ENCODE measurements around the gene FAM81B. TPM values are rescaled to one million over a fixed set of nuclear protein-coding genes. Genes with fewer than 3 reads are reported as not detected.

The FAM81B gene
- total RNA-seq, 6 donors from 2014 or later: 0.66 to 44.0 (median 3.2) TPM

DNA sequence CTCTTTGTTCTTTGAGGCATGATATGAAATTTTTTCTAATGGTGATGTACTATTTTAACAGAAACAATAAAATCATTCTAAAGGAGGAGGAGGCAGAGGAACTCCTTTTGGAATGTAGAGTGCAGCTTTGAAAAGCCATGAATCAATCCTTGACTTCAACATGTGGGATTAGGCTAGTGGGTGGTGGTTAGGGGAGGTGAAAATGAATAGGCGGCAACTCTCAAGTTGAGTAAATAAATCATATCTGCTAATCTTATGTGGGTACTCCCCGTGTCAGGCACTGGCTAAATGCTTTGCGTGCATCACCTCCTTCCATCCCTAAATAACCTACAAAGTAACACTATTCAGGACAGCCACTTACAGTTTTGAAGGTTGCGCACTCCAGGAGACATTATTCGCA is 35.1 kb downstream of the FAM81B start:
- Histone ChIP-seq H3K9me3 (no peaks in the 10 kb centered on the region), H3K36me3 (no peaks in the 10 kb centered on the region), H3K4me3 (no peak overlapping the region), H3K27ac (no peak overlapping the region), H3K27me3 (no peaks in the 10 kb centered on the region), H3K4me1 (no peaks in the 10 kb centered on the region)
- TF ChIP-seq EP300 (IDR thresholded peaks at IDR 0.05) (no peak), CTCF (IDR thresholded peaks at IDR 0.05) (no peak), POLR2AphosphoS5 (IDR thresholded peaks at IDR 0.05) (no peak), POLR2A (IDR thresholded peaks at IDR 0.05) (no peak)
- WGBS, 2 donors: 79 to 86% methylated on average over 4 to 5 of the region's 5 CpGs
- no peak for ATAC-seq (ENCODE audit: low FRiP score in 2 of 2)
- DNase-seq: no peak

GRCh38 chr5:95432779-95433178 is 41.6 kb downstream of the FAM81B start:
- no peaks in the 10 kb centered on the region for H3K4me1 ChIP-seq
- WGBS, 2 donors: 94% methylated on average over 2 of the region's 2 CpGs
- no peaks in the 10 kb centered on the region for H3K36me3 ChIP-seq
- no peaks in the 10 kb centered on the region for H3K27me3 ChIP-seq
- H3K9me3 ChIP-seq: no peaks in the 10 kb centered on the region
- H3K27ac ChIP-seq: no peak overlapping the region
- no peak overlapping the region for H3K4me3 ChIP-seq
- DNase-seq (no peak), ATAC-seq (ENCODE audit: low FRiP score in 2 of 2) (no peak)
- TF ChIP-seq POLR2AphosphoS5 (IDR thresholded peaks at IDR 0.05) (no peak), EP300 (IDR thresholded peaks at IDR 0.05) (no peak), CTCF (IDR thresholded peaks at IDR 0.05) (no peak), POLR2A (IDR thresholded peaks at IDR 0.05) (no peak)

DNA sequence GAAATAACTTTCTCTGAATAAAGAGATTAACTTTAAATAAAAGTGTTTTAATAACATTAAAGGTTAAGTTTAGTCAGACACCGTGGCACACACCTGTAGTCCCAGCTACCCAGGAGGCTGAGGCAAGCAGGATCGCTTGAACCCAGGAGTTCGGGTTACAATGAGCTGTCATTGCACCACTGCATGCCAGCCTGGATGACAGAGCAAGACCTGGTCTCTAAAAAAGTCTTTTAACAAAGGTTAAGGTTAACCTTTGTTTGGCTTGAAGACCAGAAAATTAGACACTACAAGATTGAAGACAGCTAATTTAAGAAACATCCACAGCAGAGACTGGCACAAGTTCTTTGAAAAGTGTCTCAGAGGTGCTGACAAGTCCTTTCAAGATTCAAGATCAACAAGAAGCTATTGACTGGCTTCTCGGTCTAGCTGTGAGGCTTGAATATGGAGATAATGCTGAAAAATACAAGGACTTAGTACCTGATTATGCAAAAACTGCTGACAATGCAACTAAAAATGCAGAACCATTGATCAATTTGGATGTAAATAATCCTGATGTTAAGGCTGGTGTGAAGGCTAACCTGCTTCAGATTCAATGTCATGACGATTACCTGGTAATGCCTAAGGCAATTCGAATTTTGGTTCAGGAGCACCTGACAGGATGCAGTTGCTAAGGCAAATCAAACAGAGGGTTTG is 48.8 kb downstream of the FAM81B start:
- no peak for TF ChIP-seq EP300 (IDR thresholded peaks at IDR 0.05)
- TF ChIP-seq POLR2A (IDR thresholded peaks at IDR 0.05): no peak
- no peak for TF ChIP-seq POLR2AphosphoS5 (IDR thresholded peaks at IDR 0.05)
- TF ChIP-seq CTCF (IDR thresholded peaks at IDR 0.05): no peak
- Histone ChIP-seq H3K27me3 (no peaks in the 10 kb centered on the region), H3K9me3 (no peaks in the 10 kb centered on the region), H3K4me1 (no peaks in the 10 kb centered on the region), H3K36me3 (no peaks in the 10 kb centered on the region), H3K4me3 (no peak overlapping the region), H3K27ac (no peak overlapping the region)
- DNase-seq: no peak
- no peak for ATAC-seq (ENCODE audit: low FRiP score in 2 of 2)
- WGBS, 2 donors: 43 to 45% methylated on average over 6 of the region's 6 CpGs

DNA sequence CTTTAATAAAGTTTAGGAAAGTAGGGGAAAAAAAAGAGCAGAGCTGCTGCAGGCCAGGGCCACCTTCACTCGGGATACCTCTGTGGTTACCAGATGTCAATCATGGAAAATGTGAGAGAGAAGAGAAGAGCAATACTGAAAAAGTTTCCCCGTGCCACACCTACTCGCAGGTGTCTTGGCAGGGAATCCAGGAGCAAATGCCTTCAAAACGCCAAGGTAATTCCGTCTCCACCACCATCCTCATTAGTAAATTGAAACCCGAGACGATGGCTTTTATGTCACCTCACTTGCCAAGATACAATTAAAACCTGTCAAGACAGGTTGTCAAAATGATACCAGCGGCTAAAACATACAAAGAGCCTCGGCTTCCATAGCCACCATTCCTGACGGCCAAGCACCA is 49.7 kb downstream of the FAM81B start:
- Histone ChIP-seq H3K27ac (no peak overlapping the region), H3K36me3 (no peaks in the 10 kb centered on the region), H3K4me1 (no peaks in the 10 kb centered on the region), H3K27me3 (no peaks in the 10 kb centered on the region), H3K9me3 (no peaks in the 10 kb centered on the region), H3K4me3 (no peak overlapping the region)
- TF ChIP-seq POLR2A (IDR thresholded peaks at IDR 0.05): no peak
- TF ChIP-seq EP300 (IDR thresholded peaks at IDR 0.05): no peak
- TF ChIP-seq CTCF (IDR thresholded peaks at IDR 0.05): no peak
- TF ChIP-seq POLR2AphosphoS5 (IDR thresholded peaks at IDR 0.05): no peak
- ATAC-seq (ENCODE audit: low FRiP score in 2 of 2) (no peak), DNase-seq (no peak)
- 58 to 61% methylated on average over 10 of the region's 10 CpGs for WGBS, 2 donors

GRCh38 chr5:95441636-95442035 is 50.5 kb downstream of the FAM81B start:
- Histone ChIP-seq H3K27me3 (no peaks in the 10 kb centered on the region), H3K4me1 (no peaks in the 10 kb centered on the region), H3K4me3 (no peak overlapping the region), H3K36me3 (no peaks in the 10 kb centered on the region), H3K27ac (no peak overlapping the region), H3K9me3 (no peaks in the 10 kb centered on the region)
- 71 to 75% methylated on average over 2 of the region's 2 CpGs for WGBS, 2 donors
- ATAC-seq (ENCODE audit: low FRiP score in 2 of 2) (no peak), DNase-seq (no peak)
- TF ChIP-seq EP300 (IDR thresholded peaks at IDR 0.05): no peak
- TF ChIP-seq CTCF (IDR thresholded peaks at IDR 0.05): no peak
- no peak for TF ChIP-seq POLR2AphosphoS5 (IDR thresholded peaks at IDR 0.05)
- no peak for TF ChIP-seq POLR2A (IDR thresholded peaks at IDR 0.05)
